HUDEP-2 (cell line): ENCODE measurements around the gene NKX1-1.
"Not testable (repeated sequence)": the region's sequence is repeated elsewhere in the genome, so short reads cannot be mapped to it uniquely, and the experiment has no call there.

Experiments
- DNase-seq, 76 experiments: peaks; one replicate each; lab custom pipeline; 2025; ENCODE audit not compliant: unreplicated experiment in 76 of 76; lab: John Stamatoyannopoulos, UW

NKX1-1 gene

GRCh38 chr4:1406394-1406980 lies at the start of gene NKX1-1:
Gene NKX1-1, minus strand, starts transcription at chr4:1406442. Its CDS starts 0 bp downstream, at chr4:1406442.
- no peak for DNase-seq

GRCh38 chr4:1453731-1454130 lies 47.5 kb upstream of the NKX1-1 start:
- DNase-seq = no peak

- no peak for DNase-seq
Measured at GRCh38 chr4:1452431-1453051, 46.3 kb upstream of the NKX1-1 start.

GRCh38 chr4:1451752-1452122 lies 45.5 kb upstream of the NKX1-1 start:
- DNase-seq = no peak

- no peak for DNase-seq
Measured at GRCh38 chr4:1451106-1451751, 45.0 kb upstream of the NKX1-1 start.

- no peak for DNase-seq
Measured at GRCh38 chr4:1449833-1450741, 43.8 kb upstream of the NKX1-1 start.

- no peak for DNase-seq
Measured at GRCh38 chr4:1449475-1449832, 43.2 kb upstream of the NKX1-1 start.

GRCh38 chr4:1448589-1449420 lies 42.6 kb upstream of the NKX1-1 start:
- DNase-seq = no peak

- DNase-seq = no peak
Measured at GRCh38 chr4:1447676-1448588, 41.7 kb upstream of the NKX1-1 start.

GRCh38 chr4:1446502-1447386 lies 40.5 kb upstream of the NKX1-1 start:
- no peak for DNase-seq

- no peak for DNase-seq
Measured at GRCh38 chr4:1445716-1446445, 39.6 kb upstream of the NKX1-1 start.

- not testable (repeated sequence) for DNase-seq
Measured at GRCh38 chr4:1443688-1444172, 37.5 kb upstream of the NKX1-1 start.

GRCh38 chr4:1427010-1427409 lies 20.8 kb upstream of the NKX1-1 start:
- DNase-seq = no peak

GRCh38 chr4:1421657-1422056 lies 15.4 kb upstream of the NKX1-1 start:
- no peak for DNase-seq

GRCh38 chr4:1419708-1420107 lies 13.5 kb upstream of the NKX1-1 start:
- DNase-seq = no peak

- DNase-seq = no peak
Measured at GRCh38 chr4:1418494-1419285, 12.4 kb upstream of the NKX1-1 start.
